Hematopoietic multipotent progenitor cell (in vitro differentiated cells): Measurements from ENCODE around the gene INPP5F. TPM values are rescaled to one million over a fixed set of nuclear protein-coding genes. Genes with fewer than 3 reads are reported as not detected.

Experiments used
- DNase-seq, 3 donors: peaks; one replicate each; pipeline ENCODE4 v3.0.0-alpha.2; 2011 to 2015; ENCODE audit warnings: low read depth in 2 of 3, low spot score in 2 of 3
- total RNA-seq: library from RNA; depleted of rRNA; stranded (reverse); fragments of >200 nt; gene quantifications from one replicate; pipeline ENCODE4 v1.2.3, GENCODE V29; 2012

INPP5F gene
- total RNA-seq, 1 donor, result 5.4 TPM

DNA sequence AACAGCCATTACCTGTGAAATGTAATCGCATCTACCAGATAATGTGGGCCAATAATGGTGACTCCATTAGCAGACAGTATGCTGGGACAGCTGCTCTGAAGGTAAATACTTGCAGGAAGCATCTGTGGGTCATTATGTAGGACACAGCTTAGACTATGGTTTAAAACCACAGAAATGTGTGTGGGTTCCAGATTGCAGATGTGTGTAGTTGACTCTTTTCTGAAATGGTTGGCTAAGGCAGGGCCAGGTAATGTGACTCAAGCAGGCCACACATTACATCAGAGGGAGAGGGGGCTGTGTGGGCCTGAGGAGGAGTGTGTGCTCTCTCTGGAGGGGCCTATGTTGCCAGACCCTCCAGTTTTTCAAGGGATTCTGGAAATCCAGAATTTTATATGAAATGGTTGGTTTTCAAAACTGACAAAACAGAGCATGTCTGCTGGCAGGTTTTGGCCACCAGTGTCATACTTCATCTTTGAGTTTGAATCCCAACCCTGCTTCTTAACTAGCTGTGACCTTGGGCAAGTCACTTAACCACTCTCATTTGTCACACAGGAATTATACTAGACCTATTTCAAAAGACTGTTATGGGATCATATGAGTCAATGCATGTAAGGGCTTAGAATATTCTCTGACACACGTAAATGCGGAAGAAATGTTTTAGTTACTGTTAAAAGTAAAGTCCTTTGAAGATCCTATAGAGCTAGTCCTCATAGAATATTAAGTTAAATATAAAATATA lies 82.3 kb downstream of the INPP5F start:
- DNase-seq, result peak in 2 of 3 donors; percentile 76 to 92

DNA sequence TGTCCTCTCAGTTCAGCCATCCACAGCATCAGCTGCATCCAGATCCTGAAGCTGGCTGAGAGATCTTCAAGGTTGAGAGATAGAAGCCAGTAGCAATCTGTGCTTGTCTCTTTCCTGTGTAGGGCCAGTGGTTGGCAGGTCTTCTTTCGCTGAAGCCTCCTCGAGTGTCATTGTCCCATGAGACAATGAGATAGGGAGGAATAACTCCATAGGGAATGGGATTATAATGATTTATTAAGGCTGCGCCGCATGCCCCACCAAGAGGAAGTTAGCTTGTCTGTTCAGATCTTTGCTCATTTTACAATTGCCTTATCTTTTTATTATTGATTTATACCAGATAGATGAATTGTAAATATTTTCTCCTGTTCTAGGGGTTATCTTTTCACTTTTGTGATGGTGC lies 85.3 kb downstream of the INPP5F start:
- DNase-seq, result no peak

DNA sequence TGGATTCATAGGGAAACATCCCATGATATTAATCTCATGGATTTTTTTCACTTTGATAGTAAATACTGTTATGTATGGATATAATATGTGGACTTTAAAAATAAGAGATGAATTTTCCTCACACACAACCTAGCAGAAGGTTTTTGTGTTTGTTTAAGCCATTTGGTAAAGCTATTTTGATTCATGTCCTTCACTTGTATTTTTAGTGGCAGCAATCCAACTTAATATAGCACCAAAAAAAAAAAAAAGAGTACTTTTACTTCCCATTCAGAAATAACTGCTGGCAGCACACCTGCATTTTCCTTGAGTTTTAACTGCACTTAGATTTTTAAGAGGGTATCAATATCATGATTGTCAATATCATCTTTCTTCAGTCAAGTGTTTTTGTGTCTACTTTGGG lies 86.8 kb downstream of the INPP5F start:
- DNase-seq, result no peak

DNA sequence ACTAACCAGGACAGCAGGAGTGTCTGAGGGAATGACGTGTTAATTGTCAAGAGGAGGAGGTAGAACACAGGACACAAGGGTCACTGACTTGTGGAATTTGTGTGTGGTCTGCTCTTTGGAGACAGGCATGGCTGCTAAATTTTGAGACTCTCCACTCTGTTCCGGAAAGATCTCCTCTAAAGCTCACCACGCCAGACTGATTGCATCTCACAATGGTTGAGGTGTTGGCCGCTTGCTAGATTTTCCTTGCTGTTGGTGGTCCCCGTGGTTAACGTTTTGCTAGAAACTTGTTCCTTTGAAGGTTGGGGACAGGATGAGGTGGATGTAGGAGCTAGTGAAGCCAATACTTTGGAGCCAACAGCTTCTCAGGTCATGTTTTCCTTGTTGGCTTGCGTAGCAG lies 89.8 kb downstream of the INPP5F start:
- DNase-seq, result no peak

DNA sequence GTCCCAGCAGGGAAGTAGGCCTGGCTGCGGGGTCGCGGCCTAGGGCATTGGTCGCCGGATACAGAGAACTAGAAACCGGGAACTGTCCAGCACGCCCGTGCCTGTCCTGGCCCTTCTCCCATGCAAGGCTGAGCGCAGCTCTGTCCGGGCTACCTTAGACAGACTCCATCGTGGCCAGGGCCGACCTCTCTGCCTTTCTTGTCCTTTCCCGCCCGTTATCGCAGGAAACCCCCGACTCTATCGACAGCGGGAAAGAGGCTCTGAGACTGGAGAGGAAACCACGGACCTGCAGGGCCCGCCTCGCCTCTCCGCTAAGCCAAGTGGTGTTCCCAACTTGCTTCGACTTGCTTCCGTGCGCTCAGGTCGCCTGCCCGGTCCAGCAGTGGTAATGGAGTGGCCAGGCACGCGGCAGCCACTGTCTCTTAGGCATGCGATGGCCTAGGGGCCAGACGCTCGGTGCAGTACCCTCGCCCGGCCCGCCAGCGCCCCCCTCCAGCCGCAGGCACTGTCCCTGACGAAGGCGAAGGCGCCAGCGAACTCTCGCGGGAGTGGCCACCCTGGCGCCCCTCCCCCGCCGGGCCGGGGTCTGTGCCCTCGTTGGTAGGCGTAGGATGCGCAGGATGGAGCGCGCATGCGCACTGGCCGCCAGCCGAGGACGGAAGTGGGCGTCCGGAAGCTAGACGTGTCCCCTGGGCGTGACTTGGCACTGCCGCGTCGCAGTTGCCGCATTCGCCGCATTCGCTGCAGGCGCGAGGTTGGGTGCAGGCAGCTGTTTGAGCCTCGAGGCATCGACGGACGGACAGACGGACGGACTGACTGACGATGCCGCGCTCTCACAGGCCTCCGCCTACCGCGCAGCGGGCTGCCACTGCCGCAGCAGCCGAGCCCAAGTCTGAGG lies 92.4 kb downstream of the INPP5F start:
- peak in 2 of 3 donors; percentile 50 to 59 for DNase-seq

DNA sequence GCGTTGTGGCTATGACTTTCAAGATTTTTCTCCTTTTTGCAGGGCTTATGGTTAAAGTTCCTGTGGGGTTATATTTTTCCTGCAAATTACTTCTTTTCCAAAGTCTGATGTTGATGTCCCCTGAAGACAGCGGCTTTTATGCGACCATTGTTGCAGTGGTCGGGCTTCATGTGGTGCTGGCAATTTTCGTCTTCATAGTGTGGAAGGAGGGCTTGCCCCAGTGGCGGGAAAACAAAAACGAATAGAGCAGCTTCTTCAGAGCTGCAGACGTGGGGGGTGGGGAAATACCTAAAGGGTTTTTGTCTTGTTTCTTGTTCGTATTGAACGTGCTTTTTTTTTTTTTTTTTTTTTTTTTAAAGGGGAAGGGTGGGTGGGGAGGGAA lies 93.0 kb downstream of the INPP5F start:
- DNase-seq, result peak in 1 of 3 donors; percentile 15

DNA sequence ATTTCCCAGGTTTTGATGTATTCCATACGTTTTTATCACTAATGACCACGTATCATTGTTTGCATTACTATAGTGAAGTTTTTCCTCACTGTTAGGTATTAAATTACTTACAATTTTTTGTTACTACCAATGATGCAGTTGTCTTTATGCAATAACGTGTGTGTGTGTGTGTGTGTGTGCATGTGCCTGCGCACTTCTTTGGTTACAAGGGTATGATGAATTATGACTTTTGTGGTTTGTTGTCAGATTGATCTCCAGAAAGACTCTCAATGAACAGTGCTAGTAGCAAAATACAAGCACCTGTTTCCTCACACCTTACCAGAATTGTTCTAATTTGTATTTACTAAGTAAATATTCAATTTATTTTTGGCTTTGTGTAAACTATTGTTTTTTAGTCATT lies 95.3 kb downstream of the INPP5F start:
- peak in 2 of 3 donors; percentile 36 to 78 for DNase-seq

DNA sequence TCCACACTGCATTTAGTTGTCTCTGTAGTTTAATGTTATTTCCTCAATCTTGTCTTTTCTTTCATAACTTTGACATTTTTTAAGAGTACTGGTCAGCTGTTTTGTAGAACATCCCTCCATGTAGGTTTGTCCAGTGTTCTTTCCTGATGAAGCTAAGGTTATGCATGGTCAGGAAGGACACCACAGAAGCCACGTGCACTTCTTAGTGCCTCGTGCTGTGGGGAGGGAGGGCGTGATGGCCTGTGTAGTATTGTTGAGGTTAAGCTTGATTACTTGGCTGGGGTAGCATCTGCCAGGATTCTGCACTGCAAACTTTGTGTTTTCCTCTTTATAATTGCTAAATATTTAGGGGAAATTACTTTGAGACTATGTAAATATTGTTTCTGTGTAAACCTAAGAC lies 98.4 kb downstream of the INPP5F start:
- no peak for DNase-seq

DNA sequence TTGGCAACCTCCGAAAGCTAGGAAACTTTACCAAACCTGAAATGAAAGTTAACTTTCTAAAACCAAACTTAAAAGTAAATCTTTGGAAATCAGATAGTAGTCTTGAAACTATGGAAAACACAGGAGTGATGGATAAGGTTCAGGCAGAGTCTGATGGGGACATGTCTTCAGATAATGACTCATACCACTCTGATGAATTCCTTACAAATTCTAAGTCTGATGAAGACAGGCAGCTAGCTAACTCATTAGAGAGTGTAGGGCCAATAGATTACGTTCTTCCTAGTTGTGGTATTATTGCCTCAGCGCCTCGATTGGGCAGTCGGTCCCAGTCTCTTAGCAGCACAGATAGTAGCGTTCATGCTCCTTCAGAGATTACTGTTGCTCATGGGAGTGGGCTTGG lies 100.9 kb downstream of the INPP5F start:
- no peak for DNase-seq

DNA sequence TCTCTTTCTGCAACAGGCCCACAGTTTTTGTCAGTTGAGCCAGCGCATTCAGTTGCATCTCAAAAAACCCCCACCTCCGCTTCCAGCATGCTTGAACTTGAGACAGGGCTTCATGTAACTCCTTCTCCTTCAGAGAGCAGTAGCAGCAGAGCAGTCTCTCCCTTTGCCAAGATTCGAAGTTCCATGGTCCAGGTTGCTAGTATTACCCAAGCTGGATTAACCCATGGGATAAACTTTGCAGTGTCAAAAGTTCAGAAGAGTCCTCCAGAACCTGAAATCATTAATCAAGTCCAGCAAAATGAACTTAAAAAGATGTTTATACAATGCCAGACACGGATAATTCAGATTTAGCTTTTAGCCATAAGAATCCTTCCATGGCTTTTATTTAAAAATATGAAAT lies 101.6 kb downstream of the INPP5F start:
- DNase-seq, result no peak

DNA sequence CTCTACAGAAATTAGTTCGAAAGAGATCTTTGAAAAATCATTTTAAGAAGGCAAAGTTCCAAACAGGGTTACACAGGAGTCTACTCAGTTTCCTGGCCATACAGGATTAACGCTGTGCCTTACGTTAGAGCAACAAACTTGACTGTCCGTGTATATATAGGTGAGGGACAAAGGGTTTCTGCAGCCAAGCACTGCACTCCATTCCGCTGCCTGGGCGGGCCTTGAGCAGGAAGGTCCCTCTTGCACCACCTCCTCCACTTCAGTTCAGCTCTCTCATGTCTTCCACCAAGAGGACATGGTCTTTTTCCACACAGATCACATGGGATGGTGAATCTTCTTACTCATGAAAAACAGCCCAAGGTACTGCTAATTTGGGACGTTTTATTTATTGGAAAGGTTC lies 103.6 kb downstream of the INPP5F start:
- no peak for DNase-seq

DNA sequence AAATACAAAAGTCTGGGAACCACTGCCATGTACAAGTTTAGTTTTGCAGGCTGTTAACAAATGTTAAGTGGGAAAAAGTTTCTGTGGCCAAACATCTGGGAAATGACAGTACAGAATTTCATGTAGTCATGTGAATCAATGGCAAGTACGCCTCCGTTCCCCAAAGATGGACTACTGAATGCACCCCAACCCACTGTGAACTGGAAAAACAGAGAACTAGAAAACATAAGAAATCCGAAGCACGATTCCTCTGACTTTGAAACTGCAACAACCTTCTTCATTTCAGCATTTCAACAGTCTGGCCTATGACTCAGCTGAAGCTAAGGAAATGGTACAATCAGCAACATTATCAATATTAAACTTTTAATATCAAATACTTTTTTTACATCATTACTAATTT lies 105.0 kb downstream of the INPP5F start:
- DNase-seq, result no peak

DNA sequence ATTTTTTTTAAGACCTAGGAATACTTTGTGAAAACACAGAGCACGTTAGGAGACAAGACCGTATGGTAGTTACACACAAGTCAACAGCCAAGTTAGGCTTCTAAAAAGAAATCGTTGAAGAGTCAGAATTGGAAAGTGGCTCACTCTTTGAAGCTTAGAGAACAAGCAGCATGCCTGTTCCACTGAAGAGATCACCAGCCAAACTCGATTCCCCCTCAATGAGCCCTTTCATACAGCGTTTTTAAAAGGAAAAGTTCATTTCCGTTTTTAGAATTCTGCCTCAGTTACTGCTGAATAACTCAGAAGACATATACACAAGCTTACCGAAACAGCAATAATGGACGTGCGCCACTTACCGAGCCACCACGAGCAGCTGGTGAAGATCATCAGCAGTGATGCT lies 105.8 kb downstream of the INPP5F start:
- no peak for DNase-seq

DNA sequence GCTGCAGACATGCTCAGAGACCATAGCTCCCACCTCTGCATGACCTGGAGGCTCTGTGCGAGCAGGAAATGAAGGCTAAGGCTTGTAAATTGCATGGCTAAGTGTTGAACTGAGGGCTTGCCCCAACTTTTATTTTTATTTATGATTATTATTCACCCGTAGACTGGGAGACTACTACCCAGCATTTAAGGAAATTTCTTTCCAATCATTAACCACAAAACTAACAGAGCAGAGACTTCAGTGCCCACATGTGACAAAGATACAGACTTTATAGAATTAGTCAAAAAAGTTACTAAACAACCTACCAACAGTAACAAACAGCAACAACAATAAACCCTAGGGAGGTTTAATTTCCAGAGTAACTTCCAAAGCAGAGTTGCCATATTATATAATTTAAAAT lies 107.1 kb downstream of the INPP5F start:
- no peak for DNase-seq

DNA sequence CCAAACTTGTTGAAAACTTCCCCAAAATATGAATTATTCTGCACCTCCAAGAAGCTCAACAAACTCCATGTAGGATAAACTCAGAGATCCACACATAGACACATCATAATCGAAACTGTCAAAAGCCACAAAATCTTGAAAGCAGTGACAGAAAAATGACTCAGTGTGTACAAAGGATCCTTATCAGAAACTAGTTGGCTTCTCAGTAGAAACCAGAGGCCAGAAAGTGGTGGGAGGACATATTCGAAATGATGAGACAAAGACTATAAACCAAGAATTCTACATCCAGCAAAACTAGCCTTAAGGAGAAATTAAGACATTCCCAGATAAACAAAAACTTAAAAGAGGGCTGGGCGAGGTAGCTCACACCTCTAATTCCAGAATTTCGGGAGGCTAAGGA lies 108.3 kb downstream of the INPP5F start:
- no peak for DNase-seq

DNA sequence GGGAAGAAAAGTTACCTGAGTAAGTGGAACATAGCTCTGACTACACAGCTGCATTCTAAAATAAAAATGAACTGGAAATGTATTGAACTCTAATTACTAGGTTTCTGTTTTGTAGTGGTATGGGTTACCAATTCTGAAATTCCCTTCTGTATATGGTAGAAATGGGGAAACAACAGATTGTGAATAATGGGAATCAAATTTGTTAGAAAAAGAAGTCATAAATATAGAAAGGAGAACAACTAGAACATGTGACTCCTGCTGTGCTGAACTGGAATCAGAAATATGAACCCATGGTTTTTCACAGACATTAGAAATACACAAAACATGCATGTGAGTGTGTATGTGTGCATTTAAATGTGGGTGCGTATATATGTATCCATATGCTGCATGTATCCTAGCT lies 119.8 kb downstream of the INPP5F start:
- DNase-seq, result no peak

DNA sequence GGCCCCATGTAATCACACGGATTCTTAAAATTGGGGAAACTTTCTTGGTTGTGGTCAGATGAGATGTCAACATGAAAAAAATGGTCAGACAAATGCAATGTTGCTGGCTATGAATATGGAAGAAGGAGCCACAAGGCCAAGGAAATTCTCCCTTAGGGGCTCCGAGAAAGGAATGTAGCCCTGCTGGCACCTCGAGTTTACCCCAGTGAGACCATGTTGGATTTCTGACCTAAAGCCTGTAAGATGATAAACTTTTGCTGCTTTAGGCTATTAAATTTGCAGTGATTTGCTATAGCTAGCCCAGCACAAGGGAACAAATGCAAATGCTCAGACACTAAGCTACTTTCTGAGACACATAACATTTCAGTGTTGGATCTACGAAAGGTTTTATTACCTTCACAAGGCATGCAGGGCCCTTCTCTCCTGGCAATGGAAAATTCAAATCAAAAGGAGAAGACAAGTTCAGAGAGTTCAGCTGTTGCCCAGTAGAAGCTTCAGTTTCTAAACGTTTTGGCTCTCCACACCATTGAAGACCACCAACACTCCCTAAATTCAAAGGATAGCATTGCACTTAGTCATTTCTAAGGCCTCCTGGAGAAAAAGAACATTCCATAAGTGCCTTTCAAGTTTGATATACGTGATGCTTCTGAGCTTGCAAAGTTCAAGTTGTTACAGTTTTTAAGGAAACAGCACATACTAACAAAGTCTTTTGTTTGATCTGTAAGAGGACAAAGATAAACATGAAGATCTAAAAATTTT lies 123.4 kb downstream of the INPP5F start:
- DNase-seq, result no peak

DNA sequence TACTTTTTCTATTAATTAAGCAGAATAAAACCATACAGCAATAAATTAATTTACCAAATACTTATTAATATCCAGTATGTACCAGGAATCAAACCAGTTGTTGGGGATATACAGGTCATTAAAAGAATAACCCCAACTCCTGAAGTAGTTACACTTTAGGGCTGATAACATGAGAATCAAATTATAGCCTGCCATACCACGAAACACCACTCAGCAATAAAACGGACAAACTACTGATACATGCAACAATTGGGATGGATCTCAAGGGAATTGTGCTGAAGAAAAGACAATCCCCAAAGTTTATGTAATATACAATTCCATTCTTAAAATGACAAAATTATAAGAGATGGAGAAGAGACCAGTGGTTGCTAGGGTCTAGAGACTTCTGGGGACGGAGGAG lies 124.1 kb downstream of the INPP5F start:
- no peak for DNase-seq

DNA sequence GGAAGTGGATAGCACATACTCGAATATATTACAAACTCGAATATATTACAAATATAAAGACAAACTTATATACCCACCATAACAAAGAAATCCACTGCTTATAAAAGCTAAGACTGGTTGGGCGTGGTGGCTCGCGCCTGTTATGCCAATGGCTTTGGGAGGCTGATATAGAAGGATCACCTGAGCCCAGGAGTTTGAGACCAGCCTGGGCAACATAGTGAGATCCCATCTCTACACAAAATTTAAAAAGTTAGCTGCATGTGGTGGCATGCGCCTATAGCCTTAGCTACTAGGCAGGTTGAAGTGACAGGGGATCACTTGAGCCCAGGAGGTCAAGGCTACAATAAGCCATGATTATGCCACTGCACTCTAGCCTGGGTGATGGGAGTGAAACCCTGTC lies 126.4 kb downstream of the INPP5F start:
- DNase-seq, result no peak

DNA sequence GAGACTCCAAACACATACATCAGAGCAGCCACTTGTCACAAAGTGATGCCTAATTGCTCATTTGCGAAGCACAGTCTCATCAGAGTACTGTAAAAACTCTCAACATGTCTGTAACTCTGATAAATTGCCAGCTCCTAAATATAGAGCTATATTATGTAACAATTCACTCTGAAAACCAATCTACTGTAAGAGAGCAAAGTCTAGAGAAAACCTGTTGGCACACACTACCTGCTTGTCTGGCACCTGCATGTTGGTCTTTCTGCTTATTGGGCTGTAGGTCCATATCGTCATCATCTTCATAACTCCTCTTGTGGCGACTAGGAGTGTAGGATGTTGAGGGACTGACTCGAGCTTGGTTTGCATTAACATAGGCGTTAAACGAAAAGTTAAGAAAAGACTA lies 127.0 kb downstream of the INPP5F start:
- DNase-seq, result no peak

DNA sequence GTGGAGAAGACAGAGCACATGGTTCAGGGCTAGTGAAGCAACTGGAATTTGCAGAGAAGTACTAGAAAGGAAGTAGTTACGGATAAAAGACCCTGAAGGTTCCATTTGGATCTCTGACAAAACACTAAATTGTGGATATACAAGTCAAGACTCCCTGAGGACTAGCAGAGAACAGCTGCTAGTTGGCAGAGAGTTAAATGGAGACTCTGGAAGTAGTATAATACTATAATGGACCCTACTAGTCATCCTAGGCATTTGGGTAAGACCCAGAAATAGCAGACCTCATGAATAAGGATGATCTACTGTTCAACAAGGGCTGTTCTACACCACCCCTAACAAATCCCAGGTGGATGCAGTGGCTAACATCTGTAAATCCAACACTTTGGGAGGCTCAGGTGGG lies 127.7 kb downstream of the INPP5F start:
- no peak for DNase-seq
